HL-60 (cell line): Measurements from ENCODE around the gene HHAT.

Experiments used
- POLR2AphosphoS5 ChIP-seq: IDR thresholded peaks from 2 replicates; pipeline ENCODE4 v1.6.1; 2012; ENCODE audit warnings: low read depth
- REST ChIP-seq: IDR thresholded peaks from 2 replicates; pipeline ENCODE4 v1.6.1; 2012; ENCODE audit warnings: low read depth; ENCODE audit not compliant: insufficient replicate concordance
- TF ChIP-seq, protein P1 (sequence below): IDR thresholded peaks from one replicate; pipeline ENCODE4 v1.5.1; 2011; ENCODE audit warnings: low read length, control low read depth, inconsistent platforms; ENCODE audit not compliant: insufficient read depth

GRCh38 chr1:210407887-210408252 is 79.2 kb downstream of the HHAT start:
- TF ChIP-seq, protein P1, sequence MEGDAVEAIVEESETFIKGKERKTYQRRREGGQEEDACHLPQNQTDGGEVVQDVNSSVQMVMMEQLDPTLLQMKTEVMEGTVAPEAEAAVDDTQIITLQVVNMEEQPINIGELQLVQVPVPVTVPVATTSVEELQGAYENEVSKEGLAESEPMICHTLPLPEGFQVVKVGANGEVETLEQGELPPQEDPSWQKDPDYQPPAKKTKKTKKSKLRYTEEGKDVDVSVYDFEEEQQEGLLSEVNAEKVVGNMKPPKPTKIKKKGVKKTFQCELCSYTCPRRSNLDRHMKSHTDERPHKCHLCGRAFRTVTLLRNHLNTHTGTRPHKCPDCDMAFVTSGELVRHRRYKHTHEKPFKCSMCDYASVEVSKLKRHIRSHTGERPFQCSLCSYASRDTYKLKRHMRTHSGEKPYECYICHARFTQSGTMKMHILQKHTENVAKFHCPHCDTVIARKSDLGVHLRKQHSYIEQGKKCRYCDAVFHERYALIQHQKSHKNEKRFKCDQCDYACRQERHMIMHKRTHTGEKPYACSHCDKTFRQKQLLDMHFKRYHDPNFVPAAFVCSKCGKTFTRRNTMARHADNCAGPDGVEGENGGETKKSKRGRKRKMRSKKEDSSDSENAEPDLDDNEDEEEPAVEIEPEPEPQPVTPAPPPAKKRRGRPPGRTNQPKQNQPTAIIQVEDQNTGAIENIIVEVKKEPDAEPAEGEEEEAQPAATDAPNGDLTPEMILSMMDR, result no peak
- TF ChIP-seq POLR2AphosphoS5 (no peak), REST (no peak)
